ENCODE results near the gene TMEM156.

TMEM156 gene

DNA sequence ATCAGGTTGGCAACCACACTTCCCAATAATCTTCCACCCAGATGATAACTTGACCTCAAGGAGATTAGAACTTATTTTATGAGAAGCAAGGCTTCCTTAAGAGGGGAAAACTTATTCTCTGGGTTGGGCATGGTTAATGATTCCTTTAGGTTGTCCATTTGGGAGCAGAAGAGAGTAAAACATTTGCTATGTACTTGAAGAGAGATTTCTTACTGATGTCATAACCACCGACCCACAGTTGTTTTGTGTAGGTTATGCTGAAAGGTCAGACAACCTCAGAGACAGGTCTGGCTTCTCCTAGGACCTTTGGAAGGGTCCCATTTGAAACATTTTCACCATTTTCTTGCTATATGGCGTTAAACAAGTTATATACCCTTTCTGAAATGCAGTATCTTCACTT is 108.5 kb downstream of the TMEM156 start:
- peaks cover 20% of the 10 kb centered on the region for H3K4me1 Mint-ChIP-seq
- H3K4me3 Mint-ChIP-seq = no peak overlapping the region
- no peaks in the 10 kb centered on the region for H3K27me3 Mint-ChIP-seq (ENCODE audit: low read depth)
- peak overlapping the region; percentile 79 to 90 (median 88) for H3K27ac Mint-ChIP-seq
- H3K36me3 Mint-ChIP-seq (ENCODE audit: low read depth) = peaks cover 30% of the 10 kb centered on the region
- H3K9me3 Mint-ChIP-seq = no peaks in the 10 kb centered on the region
- TF ChIP-seq, protein P1, sequence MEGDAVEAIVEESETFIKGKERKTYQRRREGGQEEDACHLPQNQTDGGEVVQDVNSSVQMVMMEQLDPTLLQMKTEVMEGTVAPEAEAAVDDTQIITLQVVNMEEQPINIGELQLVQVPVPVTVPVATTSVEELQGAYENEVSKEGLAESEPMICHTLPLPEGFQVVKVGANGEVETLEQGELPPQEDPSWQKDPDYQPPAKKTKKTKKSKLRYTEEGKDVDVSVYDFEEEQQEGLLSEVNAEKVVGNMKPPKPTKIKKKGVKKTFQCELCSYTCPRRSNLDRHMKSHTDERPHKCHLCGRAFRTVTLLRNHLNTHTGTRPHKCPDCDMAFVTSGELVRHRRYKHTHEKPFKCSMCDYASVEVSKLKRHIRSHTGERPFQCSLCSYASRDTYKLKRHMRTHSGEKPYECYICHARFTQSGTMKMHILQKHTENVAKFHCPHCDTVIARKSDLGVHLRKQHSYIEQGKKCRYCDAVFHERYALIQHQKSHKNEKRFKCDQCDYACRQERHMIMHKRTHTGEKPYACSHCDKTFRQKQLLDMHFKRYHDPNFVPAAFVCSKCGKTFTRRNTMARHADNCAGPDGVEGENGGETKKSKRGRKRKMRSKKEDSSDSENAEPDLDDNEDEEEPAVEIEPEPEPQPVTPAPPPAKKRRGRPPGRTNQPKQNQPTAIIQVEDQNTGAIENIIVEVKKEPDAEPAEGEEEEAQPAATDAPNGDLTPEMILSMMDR (IDR thresholded peaks at IDR 0.05; ENCODE audit: unreplicated experiment in 3 of 3) = no peak

DNA sequence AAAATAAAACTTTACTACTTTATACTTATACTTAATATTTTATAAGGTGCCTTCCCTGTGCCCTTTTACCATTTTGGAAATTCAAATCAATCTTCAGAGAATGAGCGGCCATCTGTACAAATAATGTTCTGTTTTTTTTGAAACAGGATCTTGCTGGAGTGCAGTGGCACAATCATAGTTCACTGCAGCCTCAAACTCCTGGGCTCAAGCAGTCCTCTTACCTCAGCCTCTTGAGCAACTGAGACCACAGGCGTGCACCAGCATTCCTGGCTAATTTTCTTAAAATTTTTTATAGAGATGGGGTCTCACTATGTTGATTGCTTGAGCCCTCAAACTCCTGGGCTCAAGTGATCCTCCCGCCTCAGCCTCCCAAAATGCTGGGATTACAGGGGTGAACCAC is 111.1 kb downstream of the TMEM156 start:
- no peaks in the 10 kb centered on the region for H3K9me3 Mint-ChIP-seq
- peaks cover 14% of the 10 kb centered on the region for H3K4me1 Mint-ChIP-seq
- H3K27me3 Mint-ChIP-seq (ENCODE audit: low read depth) = no peaks in the 10 kb centered on the region
- peaks cover 30% of the 10 kb centered on the region for H3K36me3 Mint-ChIP-seq (ENCODE audit: low read depth)
- H3K27ac Mint-ChIP-seq = no peak overlapping the region
- TF ChIP-seq, protein P1 (IDR thresholded peaks at IDR 0.05; ENCODE audit: unreplicated experiment in 3 of 3) = no peak
- no peak overlapping the region for H3K4me3 Mint-ChIP-seq

DNA sequence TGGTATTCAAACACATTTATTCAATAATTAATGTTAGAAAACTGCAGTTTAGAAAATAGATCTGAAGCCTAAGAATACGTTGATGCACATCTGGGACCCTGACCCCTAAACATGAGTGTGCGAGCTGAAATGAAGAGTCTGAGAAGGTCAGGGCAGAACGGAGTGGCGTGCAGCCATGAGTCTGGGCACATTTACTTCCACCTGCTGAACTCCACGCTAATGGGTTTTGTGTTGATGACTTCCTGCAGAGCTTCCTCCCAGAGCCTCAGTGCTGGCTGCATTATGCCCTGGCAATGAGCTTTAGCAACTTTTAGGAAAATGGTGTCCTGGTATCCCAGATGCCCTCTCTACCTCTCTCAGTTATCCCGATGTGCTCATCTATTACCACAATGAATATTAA is 111.5 kb downstream of the TMEM156 start:
- TF ChIP-seq, protein P1 (IDR thresholded peaks at IDR 0.05; ENCODE audit: unreplicated experiment in 3 of 3) = no peak
- Mint-ChIP-seq H3K36me3 (ENCODE audit: low read depth) (peaks cover 35% of the 10 kb centered on the region), H3K27ac (no peak overlapping the region), H3K4me1 (peaks cover 10% of the 10 kb centered on the region), H3K4me3 (no peak overlapping the region), H3K9me3 (no peaks in the 10 kb centered on the region), H3K27me3 (ENCODE audit: low read depth) (no peaks in the 10 kb centered on the region)

DNA sequence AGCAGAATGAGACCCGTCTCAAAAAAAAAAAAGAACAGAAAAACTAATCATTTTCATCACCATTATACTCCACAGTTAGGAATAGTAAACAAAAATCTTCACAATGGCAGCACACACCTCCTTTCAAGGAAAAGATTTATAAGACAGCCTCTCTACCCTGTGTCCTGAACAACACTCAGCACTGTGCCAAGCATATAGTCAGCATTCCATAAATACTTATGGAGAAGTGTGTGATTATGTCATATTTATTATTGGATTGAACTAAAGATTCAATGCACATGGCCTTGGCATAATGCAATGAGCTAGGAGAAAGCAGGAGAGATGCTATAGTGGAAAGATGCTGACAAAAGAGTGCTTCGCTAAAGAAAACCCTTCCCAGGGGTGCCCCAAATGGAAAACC is 112.0 kb downstream of the TMEM156 start:
- no peak overlapping the region for H3K27ac Mint-ChIP-seq
- no peak overlapping the region for H3K4me3 Mint-ChIP-seq
- H3K36me3 Mint-ChIP-seq (ENCODE audit: low read depth) = peaks cover 40% of the 10 kb centered on the region
- TF ChIP-seq, protein P1 (IDR thresholded peaks at IDR 0.05; ENCODE audit: unreplicated experiment in 3 of 3) = no peak
- H3K4me1 Mint-ChIP-seq = peaks cover 5% of the 10 kb centered on the region
- no peaks in the 10 kb centered on the region for H3K27me3 Mint-ChIP-seq (ENCODE audit: low read depth)
- H3K9me3 Mint-ChIP-seq = no peaks in the 10 kb centered on the region

DNA sequence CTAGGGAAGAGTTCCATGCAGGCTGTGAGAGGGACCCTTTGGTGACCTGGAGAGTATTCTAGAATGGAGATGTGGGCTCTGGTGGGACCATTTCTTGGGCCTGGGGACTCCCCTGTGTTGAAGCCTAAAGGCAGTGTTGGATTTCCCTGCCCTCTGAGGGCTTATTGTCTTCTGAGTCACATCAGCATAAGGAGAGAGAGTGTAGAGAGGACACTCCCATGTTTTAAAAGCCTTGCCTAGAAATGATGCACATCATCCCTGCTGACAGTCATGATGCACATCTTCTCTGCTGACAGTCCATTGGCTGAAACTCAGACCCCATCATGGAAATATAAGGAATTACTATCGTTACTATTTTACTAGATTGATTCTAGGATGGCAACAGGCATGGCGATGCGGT is 112.7 kb downstream of the TMEM156 start:
- peaks cover 45% of the 10 kb centered on the region for H3K36me3 Mint-ChIP-seq (ENCODE audit: low read depth)
- TF ChIP-seq, protein P1 (IDR thresholded peaks at IDR 0.05; ENCODE audit: unreplicated experiment in 3 of 3) = no peak
- no peak overlapping the region for H3K27ac Mint-ChIP-seq
- no peaks in the 10 kb centered on the region for H3K27me3 Mint-ChIP-seq (ENCODE audit: low read depth)
- H3K4me1 Mint-ChIP-seq = peaks cover 5% of the 10 kb centered on the region
- H3K4me3 Mint-ChIP-seq = no peak overlapping the region
- no peaks in the 10 kb centered on the region for H3K9me3 Mint-ChIP-seq

DNA sequence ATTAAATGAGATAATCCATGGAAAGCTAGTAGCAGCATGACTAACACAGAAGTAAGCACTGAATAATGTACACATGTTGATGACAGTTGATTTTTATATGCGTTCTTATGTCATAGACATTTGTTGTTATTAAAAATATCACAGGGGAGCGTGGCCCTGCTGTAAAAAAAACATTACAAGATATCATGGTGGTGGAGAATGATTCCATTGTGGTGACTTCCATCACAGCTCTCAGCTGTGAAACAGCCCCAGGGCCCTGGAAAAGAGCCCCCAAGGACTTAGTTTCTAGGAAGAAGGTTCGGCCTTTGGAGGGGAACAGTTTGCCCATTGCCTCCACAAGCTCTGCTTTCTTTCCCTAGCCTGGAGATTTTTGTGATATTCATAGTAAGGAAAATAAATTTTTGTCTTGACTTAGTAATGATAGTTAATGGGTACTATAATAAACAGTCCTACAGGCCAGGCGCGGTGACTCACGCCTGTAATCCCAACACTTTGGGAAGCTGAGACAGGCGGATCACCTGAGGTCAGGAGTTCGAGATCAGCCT is 114.7 kb downstream of the TMEM156 start:
- no peaks in the 10 kb centered on the region for H3K27me3 Mint-ChIP-seq (ENCODE audit: low read depth)
- H3K36me3 Mint-ChIP-seq (ENCODE audit: low read depth) = peaks cover 52% of the 10 kb centered on the region
- H3K27ac Mint-ChIP-seq = no peak overlapping the region
- H3K4me1 Mint-ChIP-seq = no peaks in the 10 kb centered on the region
- TF ChIP-seq, protein P1 (IDR thresholded peaks at IDR 0.05; ENCODE audit: unreplicated experiment in 3 of 3) = no peak
- no peaks in the 10 kb centered on the region for H3K9me3 Mint-ChIP-seq
- H3K4me3 Mint-ChIP-seq = no peak overlapping the region
